ENCODE data around the gene SMARCAD1. TPM values are rescaled to one million over a fixed set of nuclear protein-coding genes. Genes with fewer than 3 reads are reported as not detected.

SMARCAD1 gene
- total RNA-seq, 2 donors from 2014 or later, result 67.1 to 85.5 TPM

DNA sequence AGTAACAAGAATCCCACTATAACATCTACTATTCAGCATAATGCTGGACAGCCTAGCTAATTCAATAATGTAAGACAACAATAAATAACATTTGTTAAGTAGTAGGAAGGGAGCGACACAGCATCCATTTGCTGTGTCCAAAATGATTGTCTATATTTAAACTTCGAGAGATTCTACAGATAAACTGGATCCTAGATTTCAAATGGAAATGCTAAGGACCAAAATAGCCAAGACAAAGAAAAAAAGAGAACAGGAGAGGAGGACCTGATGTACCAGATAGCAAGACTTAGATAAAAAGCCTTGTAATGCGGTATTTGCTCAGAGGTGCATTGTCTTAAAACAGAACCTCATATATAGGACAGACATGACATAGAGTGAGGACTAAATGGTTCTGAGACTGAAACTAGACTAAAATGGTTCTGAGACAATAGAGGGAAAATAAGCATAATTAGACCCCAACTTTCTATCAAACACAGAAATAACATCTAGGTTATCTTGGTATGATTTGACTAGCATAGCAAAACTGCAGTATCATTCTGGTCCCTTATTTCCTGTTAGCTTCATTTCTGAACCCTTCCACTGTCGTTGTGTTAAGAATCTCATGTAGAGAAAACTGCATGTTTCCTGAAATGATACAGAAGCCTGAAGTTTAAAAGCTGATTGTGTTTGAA is 131.2 kb downstream of the SMARCAD1 start:
- Mint-ChIP-seq H3K4me1 (peaks cover 17% of the 10 kb centered on the region), H3K27me3 (ENCODE audit: insufficient read depth) (peaks cover 4% of the 10 kb centered on the region), H3K27ac (no peak overlapping the region), H3K4me3 (no peak overlapping the region), H3K36me3 (ENCODE audit: low read depth) (no peaks in the 10 kb centered on the region), H3K9me3 (no peaks in the 10 kb centered on the region)
- no peaks in the 10 kb centered on the region for H3K27me3 ChIP-seq (ENCODE audit: control insufficient read depth, insufficient read depth, low read length, poor library complexity, severe bottlenecking)
- no peaks in the 10 kb centered on the region for H3K36me3 ChIP-seq (ENCODE audit: control insufficient read depth, insufficient read depth, low read length)
- WGBS, 2 experiments (ENCODE audit: insufficient coverage in 1 of 2, insufficient read length in 1 of 2), result 89 to 100% methylated on average over 2 to 4 of the region's 4 CpGs
- peaks cover 9% of the 10 kb centered on the region for H3K4me1 ChIP-seq (ENCODE audit: control insufficient read depth, insufficient read depth, low read length)
- H3K9ac ChIP-seq (ENCODE audit: extremely low read depth, low read length, poor library complexity, severe bottlenecking), result no peak overlapping the region
- DNase-seq, result no peak
- no peaks in the 10 kb centered on the region for H3K9me3 ChIP-seq (ENCODE audit: control insufficient read depth, low read length)
- no peak overlapping the region for H3K4me3 ChIP-seq (ENCODE audit: low read length)
- TF ChIP-seq, protein P1, sequence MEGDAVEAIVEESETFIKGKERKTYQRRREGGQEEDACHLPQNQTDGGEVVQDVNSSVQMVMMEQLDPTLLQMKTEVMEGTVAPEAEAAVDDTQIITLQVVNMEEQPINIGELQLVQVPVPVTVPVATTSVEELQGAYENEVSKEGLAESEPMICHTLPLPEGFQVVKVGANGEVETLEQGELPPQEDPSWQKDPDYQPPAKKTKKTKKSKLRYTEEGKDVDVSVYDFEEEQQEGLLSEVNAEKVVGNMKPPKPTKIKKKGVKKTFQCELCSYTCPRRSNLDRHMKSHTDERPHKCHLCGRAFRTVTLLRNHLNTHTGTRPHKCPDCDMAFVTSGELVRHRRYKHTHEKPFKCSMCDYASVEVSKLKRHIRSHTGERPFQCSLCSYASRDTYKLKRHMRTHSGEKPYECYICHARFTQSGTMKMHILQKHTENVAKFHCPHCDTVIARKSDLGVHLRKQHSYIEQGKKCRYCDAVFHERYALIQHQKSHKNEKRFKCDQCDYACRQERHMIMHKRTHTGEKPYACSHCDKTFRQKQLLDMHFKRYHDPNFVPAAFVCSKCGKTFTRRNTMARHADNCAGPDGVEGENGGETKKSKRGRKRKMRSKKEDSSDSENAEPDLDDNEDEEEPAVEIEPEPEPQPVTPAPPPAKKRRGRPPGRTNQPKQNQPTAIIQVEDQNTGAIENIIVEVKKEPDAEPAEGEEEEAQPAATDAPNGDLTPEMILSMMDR (conservative IDR thresholded peaks at IDR 0.05), result no peak
- no peak overlapping the region for H3K27ac ChIP-seq (ENCODE audit: low read depth, low read length)

DNA sequence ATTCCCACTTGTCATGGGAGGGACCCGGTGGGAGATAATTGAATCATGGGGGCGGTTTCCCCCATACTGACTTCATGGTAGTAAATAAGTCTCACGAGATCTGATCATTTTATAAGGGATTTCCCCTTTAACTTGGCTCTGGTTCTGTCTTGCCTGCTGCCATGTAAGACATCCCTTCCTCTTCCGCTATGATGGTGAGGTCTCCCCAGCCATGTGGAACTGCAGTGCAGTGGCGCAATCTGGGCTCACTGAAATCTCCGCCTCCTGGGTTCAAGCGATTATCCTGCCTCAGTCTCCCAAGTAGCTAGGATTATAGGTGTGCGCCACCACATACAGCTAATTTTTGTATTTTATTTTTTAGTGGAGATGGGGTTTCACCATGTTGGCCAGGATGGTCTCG is 132.1 kb downstream of the SMARCAD1 start:
- peaks cover 2% of the 10 kb centered on the region for H3K4me1 ChIP-seq (ENCODE audit: control insufficient read depth, insufficient read depth, low read length)
- no peaks in the 10 kb centered on the region for H3K9me3 ChIP-seq (ENCODE audit: control insufficient read depth, low read length)
- no peak overlapping the region for H3K9ac ChIP-seq (ENCODE audit: extremely low read depth, low read length, poor library complexity, severe bottlenecking)
- no peak overlapping the region for H3K4me3 ChIP-seq (ENCODE audit: low read length)
- Mint-ChIP-seq H3K27ac (no peak overlapping the region), H3K9me3 (no peaks in the 10 kb centered on the region), H3K4me3 (no peak overlapping the region), H3K27me3 (ENCODE audit: insufficient read depth) (peaks cover 4% of the 10 kb centered on the region), H3K36me3 (ENCODE audit: low read depth) (no peaks in the 10 kb centered on the region), H3K4me1 (peaks cover 15% of the 10 kb centered on the region)
- H3K36me3 ChIP-seq (ENCODE audit: control insufficient read depth, insufficient read depth, low read length), result no peaks in the 10 kb centered on the region
- DNase-seq, result no peak
- WGBS, 2 experiments (ENCODE audit: insufficient coverage in 1 of 2, insufficient read length in 1 of 2), result 89 to 95% methylated on average over 7 to 9 of the region's 9 CpGs
- no peaks in the 10 kb centered on the region for H3K27me3 ChIP-seq (ENCODE audit: control insufficient read depth, insufficient read depth, low read length, poor library complexity, severe bottlenecking)
- TF ChIP-seq, protein P1 (conservative IDR thresholded peaks at IDR 0.05), result no peak
- no peak overlapping the region for H3K27ac ChIP-seq (ENCODE audit: low read depth, low read length)

Other genes with a start within 250 kb of the SMARCAD1 start
- gene HPGDS, start 135.0 kb downstream of the SMARCAD1 start, total RNA-seq, result not detected
- gene PDLIM5, start 244.1 kb downstream of the SMARCAD1 start, total RNA-seq, result 100 to 1,000 TPM in 1 of 2 donors, 10 to 100 TPM in 1; 91.0 to 149 TPM

All from endodermal cell (in vitro differentiated cells).